ENCODE data around the gene GNAI2. TPM values are rescaled to one million over a fixed set of nuclear protein-coding genes. Genes with fewer than 3 reads are reported as not detected.

GNAI2 gene
- total RNA-seq, 4 donors from 2014 or later, result 71.8 to 178 (median 98.4) TPM

DNA sequence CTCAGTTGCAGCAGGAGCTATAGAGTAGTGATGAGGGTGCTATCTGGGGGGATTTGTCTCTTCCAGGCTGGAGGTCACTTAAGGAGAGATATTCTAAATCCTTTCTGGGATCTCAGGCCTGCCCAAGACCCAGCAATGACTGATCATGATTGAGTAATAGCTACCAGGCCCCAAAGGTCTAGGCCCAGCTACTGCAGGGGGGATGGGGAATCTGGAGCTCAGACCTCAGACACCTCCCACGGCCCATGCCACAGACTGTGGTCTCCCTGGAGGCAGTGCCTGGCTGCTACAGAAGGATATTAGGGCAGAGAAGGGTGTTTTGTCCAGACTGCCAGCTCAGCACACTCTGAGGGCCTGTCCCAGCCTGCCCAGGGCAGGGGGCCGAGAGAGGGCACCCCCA, 24.1 kb upstream of the GNAI2 start:
- no peak overlapping the region for H3K4me3 ChIP-seq
- H3K27me3 ChIP-seq, result no peaks in the 10 kb centered on the region
- no peak overlapping the region for H3K27ac ChIP-seq
- no peaks in the 10 kb centered on the region for H3K9me3 ChIP-seq
- no peak for DNase-seq
- no peaks in the 10 kb centered on the region for H3K36me3 ChIP-seq
- TF ChIP-seq, protein P1, sequence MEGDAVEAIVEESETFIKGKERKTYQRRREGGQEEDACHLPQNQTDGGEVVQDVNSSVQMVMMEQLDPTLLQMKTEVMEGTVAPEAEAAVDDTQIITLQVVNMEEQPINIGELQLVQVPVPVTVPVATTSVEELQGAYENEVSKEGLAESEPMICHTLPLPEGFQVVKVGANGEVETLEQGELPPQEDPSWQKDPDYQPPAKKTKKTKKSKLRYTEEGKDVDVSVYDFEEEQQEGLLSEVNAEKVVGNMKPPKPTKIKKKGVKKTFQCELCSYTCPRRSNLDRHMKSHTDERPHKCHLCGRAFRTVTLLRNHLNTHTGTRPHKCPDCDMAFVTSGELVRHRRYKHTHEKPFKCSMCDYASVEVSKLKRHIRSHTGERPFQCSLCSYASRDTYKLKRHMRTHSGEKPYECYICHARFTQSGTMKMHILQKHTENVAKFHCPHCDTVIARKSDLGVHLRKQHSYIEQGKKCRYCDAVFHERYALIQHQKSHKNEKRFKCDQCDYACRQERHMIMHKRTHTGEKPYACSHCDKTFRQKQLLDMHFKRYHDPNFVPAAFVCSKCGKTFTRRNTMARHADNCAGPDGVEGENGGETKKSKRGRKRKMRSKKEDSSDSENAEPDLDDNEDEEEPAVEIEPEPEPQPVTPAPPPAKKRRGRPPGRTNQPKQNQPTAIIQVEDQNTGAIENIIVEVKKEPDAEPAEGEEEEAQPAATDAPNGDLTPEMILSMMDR (IDR thresholded peaks at IDR 0.05), result no peak
- no peak for TF ChIP-seq POLR2A (IDR thresholded peaks at IDR 0.05)
- peaks cover 0 to 5% (median 0%) of the 10 kb centered on the region in 4 donors for H3K4me1 ChIP-seq

DNA sequence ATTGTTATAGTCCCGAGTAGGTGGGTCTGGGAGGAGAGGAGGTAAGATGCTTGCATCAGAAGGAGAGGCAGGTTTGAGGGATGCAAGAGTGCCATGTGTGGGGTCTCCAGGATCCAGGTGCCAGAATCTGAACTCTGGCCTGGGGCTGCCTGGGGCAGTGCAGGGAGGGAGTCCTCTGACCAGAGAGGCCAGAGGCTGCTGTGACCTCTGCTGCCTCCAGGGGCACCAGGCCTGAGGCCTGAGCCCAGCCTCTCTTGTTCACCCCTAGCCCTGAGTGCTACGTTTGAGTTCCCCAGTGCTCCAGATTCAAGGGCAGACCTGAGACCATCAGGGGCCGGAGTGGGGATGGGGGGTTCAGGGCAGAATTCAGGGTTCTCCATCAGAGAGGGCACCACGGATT, 23.5 kb upstream of the GNAI2 start:
- no peaks in the 10 kb centered on the region for H3K27me3 ChIP-seq
- no peak for DNase-seq
- no peak overlapping the region for H3K4me3 ChIP-seq
- TF ChIP-seq, protein P1 (IDR thresholded peaks at IDR 0.05), result no peak
- TF ChIP-seq POLR2A (IDR thresholded peaks at IDR 0.05), result no peak
- H3K27ac ChIP-seq, result no peak overlapping the region
- peaks cover 0 to 5% (median 0%) of the 10 kb centered on the region in 4 donors for H3K4me1 ChIP-seq
- no peaks in the 10 kb centered on the region for H3K9me3 ChIP-seq
- H3K36me3 ChIP-seq, result no peaks in the 10 kb centered on the region

DNA sequence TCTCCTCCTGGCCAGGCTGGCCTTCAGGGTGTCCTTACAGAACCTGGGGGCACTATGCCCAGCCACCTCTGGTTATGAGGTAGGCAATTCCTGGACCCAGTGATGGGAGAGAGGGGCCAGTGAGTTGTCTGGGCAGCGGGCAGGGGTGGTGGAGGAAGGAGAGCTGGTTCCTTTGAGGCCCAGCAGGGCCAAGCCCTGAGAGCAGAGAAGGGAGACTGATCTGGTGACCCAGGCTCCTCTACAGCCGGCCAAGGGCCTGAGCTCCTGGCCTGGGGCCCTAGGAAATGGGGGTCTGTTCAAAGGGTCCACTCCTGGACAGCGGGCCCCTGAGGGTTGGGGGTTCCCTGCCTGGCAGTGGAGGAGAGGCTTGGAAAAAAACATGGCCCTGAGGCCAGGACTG, 23.0 kb upstream of the GNAI2 start:
- H3K27ac ChIP-seq, result no peak overlapping the region
- no peaks in the 10 kb centered on the region for H3K36me3 ChIP-seq
- TF ChIP-seq POLR2A (IDR thresholded peaks at IDR 0.05), result no peak
- TF ChIP-seq, protein P1 (IDR thresholded peaks at IDR 0.05), result no peak
- no peaks in the 10 kb centered on the region for H3K27me3 ChIP-seq
- DNase-seq, result no peak
- H3K4me1 ChIP-seq, result peaks cover 0 to 5% (median 0%) of the 10 kb centered on the region in 4 donors
- no peak overlapping the region for H3K4me3 ChIP-seq
- no peaks in the 10 kb centered on the region for H3K9me3 ChIP-seq

DNA sequence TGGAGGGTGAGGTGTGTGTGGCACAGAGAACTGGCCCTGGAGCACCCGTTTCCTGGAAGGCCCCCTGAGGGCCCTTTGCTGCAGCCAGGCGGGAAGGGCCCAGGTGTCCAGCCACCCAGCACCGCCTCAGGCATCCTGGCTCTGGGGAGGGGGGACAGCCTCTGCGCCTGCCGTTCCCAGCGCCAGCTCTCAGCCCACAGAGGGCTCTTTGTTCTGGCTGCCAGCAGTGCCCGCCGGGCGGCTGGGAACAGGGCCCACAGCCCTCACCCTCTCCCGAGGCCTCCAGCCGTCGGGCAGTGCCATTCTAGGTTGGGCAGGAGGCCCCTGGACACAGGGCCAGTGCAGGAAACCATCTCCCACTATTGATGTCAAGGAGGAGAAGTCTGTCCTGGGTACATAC, 22.6 kb upstream of the GNAI2 start:
- H3K36me3 ChIP-seq, result no peaks in the 10 kb centered on the region
- no peak for DNase-seq

DNA sequence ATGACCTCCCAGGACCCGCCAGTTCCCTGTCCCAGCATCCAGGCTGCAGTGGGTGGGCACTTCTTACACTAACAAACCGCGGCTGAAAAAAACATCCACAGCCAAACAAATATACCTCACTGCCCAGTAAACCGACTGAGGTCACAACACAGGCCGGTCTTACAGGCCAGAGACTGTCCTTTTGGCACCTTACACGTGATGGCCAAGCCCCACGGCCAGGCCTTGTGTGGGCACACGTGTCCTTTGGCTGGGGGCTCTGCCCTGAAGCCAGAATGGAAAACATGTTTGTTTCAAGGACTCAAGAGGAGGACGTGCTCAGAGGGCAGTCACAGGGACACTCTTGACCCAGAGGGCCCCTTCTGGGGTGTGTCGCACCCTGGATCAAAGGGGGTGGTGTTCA, 21.2 kb upstream of the GNAI2 start:
- Histone ChIP-seq H3K36me3 (no peaks in the 10 kb centered on the region), H3K27ac (no peak overlapping the region), H3K4me3 (no peak overlapping the region), H3K27me3 (no peaks in the 10 kb centered on the region), H3K9me3 (no peaks in the 10 kb centered on the region), H3K4me1 (peaks cover 0 to 5% (median 0%) of the 10 kb centered on the region in 4 donors)
- TF ChIP-seq POLR2A (IDR thresholded peaks at IDR 0.05), result no peak
- TF ChIP-seq, protein P1 (IDR thresholded peaks at IDR 0.05), result no peak
- DNase-seq, result no peak

More for the DNA sequence above, 22.6 kb upstream of the GNAI2 start:
- no peak overlapping the region for H3K27ac ChIP-seq
- H3K4me3 ChIP-seq, result no peak overlapping the region
- TF ChIP-seq POLR2A (IDR thresholded peaks at IDR 0.05), result no peak
- TF ChIP-seq, protein P1 (IDR thresholded peaks at IDR 0.05), result no peak
- H3K4me1 ChIP-seq, result peaks cover 0 to 5% (median 0%) of the 10 kb centered on the region in 4 donors
- no peaks in the 10 kb centered on the region for H3K27me3 ChIP-seq
- no peaks in the 10 kb centered on the region for H3K9me3 ChIP-seq

DNA sequence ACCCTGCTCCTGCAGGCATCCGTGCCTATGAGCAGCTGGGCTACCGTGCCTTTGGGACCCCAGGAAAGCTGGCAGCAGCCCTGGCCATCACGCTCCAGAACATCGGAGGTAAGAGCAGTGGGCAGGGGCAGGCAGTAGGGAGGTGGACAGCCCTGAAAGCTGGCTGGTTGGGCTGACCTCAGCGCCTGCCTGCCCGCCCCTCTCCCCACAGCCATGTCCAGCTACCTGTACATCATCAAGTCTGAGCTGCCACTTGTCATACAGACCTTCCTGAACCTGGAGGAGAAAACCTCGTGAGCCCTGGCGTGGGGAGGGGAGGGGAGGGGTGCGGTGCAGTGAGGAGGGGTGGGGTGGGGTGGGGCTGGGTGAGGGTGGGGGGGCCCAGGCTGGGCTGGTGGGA, 20.5 kb upstream of the GNAI2 start:
- no peaks in the 10 kb centered on the region for H3K36me3 ChIP-seq
- DNase-seq, result no peak
- no peaks in the 10 kb centered on the region for H3K27me3 ChIP-seq
- H3K27ac ChIP-seq, result no peak overlapping the region
- H3K9me3 ChIP-seq, result no peaks in the 10 kb centered on the region
- peaks cover 0 to 5% (median 0%) of the 10 kb centered on the region in 4 donors for H3K4me1 ChIP-seq
- TF ChIP-seq, protein P1 (IDR thresholded peaks at IDR 0.05), result no peak
- TF ChIP-seq POLR2A (IDR thresholded peaks at IDR 0.05), result no peak
- no peak overlapping the region for H3K4me3 ChIP-seq

Measured in Peyer's patch (tissue), 4 donors.